ENCODE measurements around the gene MAN2A1.

The MAN2A1 gene

GRCh38 chr5:109805883-109806282 is 116.2 kb downstream of the MAN2A1 start:
- H3K36me3 ChIP-seq (ENCODE audit: control insufficient read depth, insufficient read depth, low read length), result no peaks in the 10 kb centered on the region; the same call in 1 of the 2 replicates
- TF ChIP-seq, protein P1, sequence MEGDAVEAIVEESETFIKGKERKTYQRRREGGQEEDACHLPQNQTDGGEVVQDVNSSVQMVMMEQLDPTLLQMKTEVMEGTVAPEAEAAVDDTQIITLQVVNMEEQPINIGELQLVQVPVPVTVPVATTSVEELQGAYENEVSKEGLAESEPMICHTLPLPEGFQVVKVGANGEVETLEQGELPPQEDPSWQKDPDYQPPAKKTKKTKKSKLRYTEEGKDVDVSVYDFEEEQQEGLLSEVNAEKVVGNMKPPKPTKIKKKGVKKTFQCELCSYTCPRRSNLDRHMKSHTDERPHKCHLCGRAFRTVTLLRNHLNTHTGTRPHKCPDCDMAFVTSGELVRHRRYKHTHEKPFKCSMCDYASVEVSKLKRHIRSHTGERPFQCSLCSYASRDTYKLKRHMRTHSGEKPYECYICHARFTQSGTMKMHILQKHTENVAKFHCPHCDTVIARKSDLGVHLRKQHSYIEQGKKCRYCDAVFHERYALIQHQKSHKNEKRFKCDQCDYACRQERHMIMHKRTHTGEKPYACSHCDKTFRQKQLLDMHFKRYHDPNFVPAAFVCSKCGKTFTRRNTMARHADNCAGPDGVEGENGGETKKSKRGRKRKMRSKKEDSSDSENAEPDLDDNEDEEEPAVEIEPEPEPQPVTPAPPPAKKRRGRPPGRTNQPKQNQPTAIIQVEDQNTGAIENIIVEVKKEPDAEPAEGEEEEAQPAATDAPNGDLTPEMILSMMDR (IDR thresholded peaks at IDR 0.05; ENCODE audit: insufficient read depth, low read length, poor library complexity, severe bottlenecking), result no peak
- H3K27me3 ChIP-seq (replicated peaks; ENCODE audit: control insufficient read depth, insufficient read depth, low read length), result no peaks in the 10 kb centered on the region
- H3K4me3 ChIP-seq (replicated peaks; ENCODE audit: low read depth, low read length), result no peak overlapping the region
- no peak for DNase-seq (ENCODE audit: extremely low read depth, insufficient read length)

DNA sequence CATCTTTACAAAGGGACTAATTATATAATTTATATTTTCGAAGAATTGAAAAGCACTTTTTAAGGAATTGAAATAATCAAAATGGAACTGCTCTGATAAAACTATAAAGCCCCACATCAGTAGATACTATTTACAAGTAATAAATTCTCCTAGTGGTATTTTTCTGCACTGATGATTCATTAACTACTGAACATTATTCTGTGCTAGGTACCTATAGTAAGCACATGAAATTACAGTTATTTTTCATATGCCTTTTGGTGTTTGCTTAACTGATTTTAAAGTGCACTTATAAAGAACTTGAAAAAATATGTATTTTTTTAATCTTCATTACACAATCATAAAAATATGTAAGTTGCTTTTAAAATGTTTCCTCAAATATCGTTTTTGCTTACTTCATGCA is 123.0 kb downstream of the MAN2A1 start:
- TF ChIP-seq, protein P1 (IDR thresholded peaks at IDR 0.05; ENCODE audit: insufficient read depth, low read length, poor library complexity, severe bottlenecking), result no peak
- DNase-seq (ENCODE audit: extremely low read depth, insufficient read length), result no peak
- Histone ChIP-seq H3K27me3 (replicated peaks; ENCODE audit: control insufficient read depth, insufficient read depth, low read length) (no peaks in the 10 kb centered on the region), H3K4me3 (replicated peaks; ENCODE audit: low read depth, low read length) (no peak overlapping the region), H3K36me3 (ENCODE audit: control insufficient read depth, insufficient read depth, low read length) (no peaks in the 10 kb centered on the region; the same call in 1 of the 2 replicates)

- no peaks in the 10 kb centered on the region for H3K36me3 ChIP-seq (ENCODE audit: control insufficient read depth, insufficient read depth, low read length)
- no peak for DNase-seq (ENCODE audit: extremely low read depth, insufficient read length)
- TF ChIP-seq, protein P1 (IDR thresholded peaks at IDR 0.05; ENCODE audit: insufficient read depth, low read length, poor library complexity, severe bottlenecking), result no peak
- H3K4me3 ChIP-seq (replicated peaks; ENCODE audit: low read depth, low read length), result no peak overlapping the region
- no peaks in the 10 kb centered on the region for H3K27me3 ChIP-seq (replicated peaks; ENCODE audit: control insufficient read depth, insufficient read depth, low read length)
These were observed 127.0 kb downstream of the MAN2A1 start for GRCh38 chr5:109816732-109817131.

GRCh38 chr5:109819878-109820277 is 130.2 kb downstream of the MAN2A1 start:
- H3K27me3 ChIP-seq (replicated peaks; ENCODE audit: control insufficient read depth, insufficient read depth, low read length), result no peaks in the 10 kb centered on the region

DNA sequence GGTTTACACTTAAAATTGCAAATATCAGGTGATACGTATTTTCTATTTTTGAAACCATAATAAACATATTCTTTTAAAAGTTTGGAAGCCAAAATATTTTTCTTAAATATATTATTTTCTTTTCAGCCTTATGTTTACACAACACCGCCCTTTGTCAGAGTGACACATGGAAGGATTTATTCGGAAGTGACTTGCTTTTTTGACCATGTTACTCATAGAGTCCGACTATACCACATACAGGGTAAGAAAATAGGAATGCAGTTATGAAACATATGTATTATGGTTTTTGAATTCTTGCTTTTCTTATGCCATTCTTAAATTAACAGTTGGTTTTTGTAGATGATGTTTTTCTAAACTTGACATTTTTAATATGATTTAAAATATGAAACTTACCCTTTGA is 133.9 kb downstream of the MAN2A1 start:
- Histone ChIP-seq H3K27me3 (replicated peaks; ENCODE audit: control insufficient read depth, insufficient read depth, low read length) (no peaks in the 10 kb centered on the region), H3K36me3 (ENCODE audit: control insufficient read depth, insufficient read depth, low read length) (peaks cover 2% of the 10 kb centered on the region; the same call in 1 of the 2 replicates), H3K4me3 (replicated peaks; ENCODE audit: low read depth, low read length) (no peak overlapping the region)
- no peak for DNase-seq (ENCODE audit: extremely low read depth, insufficient read length)
- TF ChIP-seq, protein P1 (IDR thresholded peaks at IDR 0.05; ENCODE audit: insufficient read depth, low read length, poor library complexity, severe bottlenecking), result no peak

More at GRCh38 chr5:109819878-109820277, 130.2 kb downstream of the MAN2A1 start:
- no peak overlapping the region for H3K4me3 ChIP-seq (replicated peaks; ENCODE audit: low read depth, low read length)
- TF ChIP-seq, protein P1 (IDR thresholded peaks at IDR 0.05; ENCODE audit: insufficient read depth, low read length, poor library complexity, severe bottlenecking), result no peak
- no peak for DNase-seq (ENCODE audit: extremely low read depth, insufficient read length)
- no peaks in the 10 kb centered on the region for H3K36me3 ChIP-seq (ENCODE audit: control insufficient read depth, insufficient read depth, low read length)

DNA sequence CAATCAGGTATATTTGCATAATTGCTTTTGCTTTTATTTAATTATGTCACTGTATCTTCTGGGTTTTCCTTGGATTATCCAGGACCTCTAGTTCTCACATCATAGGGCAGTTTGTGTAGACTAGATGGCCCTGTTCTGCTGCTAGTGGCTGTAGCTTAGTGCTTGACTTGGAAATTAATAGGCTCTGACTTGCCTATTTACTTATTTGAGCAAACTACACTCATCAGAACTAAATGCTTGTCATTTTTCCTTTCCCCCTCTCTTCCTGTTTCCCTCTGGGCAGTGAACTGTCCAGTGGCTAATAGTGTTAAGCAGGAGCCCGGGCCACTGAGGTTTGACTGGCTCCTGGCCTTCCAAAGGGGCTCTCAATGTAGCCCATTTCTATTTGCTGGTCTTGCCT is 135.7 kb downstream of the MAN2A1 start:
- Histone ChIP-seq H3K4me3 (replicated peaks; ENCODE audit: low read depth, low read length) (no peak overlapping the region), H3K36me3 (ENCODE audit: control insufficient read depth, insufficient read depth, low read length) (peaks cover 2% of the 10 kb centered on the region; the same call in 1 of the 2 replicates), H3K27me3 (replicated peaks; ENCODE audit: control insufficient read depth, insufficient read depth, low read length) (no peaks in the 10 kb centered on the region)
- DNase-seq (ENCODE audit: extremely low read depth, insufficient read length), result no peak
- TF ChIP-seq, protein P1 (IDR thresholded peaks at IDR 0.05; ENCODE audit: insufficient read depth, low read length, poor library complexity, severe bottlenecking), result no peak
